IPS DF 19.7 (cell line): ENCODE results near the gene PRKRIP1.
"Not testable (repeated sequence)": the region's sequence is repeated elsewhere in the genome, so short reads cannot be mapped to it uniquely, and the experiment has no call there.

Experiments used
- DNase-seq: peaks from one replicate; pipeline ENCODE4 v3.0.0-alpha.2; 2013; ENCODE audit warnings: low read depth, low spot score

The PRKRIP1 gene

DNA sequence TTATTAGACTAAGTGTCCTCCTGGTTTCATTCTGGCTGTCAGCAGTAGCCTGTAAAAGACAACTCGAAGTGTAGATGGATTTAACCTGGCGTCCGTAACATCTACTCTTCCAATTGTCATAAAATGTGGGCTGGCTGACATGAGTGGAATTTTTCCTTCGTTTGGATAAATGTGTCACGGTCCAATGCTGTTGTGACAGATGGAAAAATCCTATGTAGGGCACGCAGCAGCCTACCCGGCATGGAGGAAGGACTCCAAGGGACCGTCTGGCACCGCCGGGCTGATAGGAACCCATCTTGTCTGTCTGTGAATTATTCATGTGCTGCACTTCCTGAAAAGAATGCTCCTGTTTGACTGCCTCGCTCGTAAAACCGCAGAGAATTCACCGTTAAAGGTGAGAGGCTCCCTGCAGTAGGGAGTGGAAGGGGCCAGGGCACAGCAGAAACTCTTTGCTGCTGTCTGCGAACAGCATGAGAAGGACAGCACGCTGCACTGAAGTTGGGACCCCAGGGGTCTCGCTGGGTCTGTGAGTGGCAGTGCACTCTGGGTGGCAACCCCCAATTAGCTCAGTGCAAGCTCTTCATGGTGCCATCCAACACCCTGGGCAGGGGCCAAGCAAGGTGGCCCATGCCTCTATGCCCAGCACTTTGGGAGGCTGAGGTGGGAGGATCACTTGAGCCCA is 35.6 kb downstream of the PRKRIP1 start:
- DNase-seq: no peak

DNA sequence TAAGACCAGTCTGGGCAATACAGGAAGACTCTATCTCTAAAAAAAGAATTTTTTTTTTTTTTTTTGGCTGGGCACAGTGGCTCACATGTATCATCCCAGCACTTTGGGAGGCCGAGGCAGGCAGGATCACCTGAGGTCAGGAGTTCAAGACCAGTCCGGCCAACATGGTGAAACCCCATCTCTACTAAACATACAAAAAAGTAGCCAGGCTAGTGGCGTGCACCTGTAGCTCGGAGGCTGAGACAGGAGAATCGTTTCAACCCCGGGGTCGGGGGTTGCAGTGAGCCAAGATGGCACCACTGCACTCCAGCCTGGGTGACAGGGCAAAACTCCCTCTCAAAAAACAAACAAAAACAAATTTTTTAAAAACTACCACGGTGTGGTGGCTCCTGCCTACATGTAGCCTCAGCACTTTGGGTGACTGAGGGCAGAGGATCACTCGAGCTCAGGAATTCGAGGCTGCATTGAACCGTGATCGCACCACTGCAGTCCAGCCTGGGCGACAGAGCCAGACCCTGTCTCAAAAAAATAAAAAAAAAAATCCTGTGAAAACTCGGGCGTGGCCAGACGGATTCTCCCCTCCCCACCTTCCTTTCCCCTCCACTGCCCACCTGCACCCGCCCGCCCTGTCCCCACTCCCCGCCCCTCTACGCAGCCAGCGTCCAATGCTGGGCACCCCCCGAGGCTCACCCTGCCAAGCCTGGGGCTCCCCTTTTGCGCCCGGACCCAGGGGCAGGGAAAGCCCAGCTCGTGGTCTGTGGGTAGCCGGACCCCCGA is 36.5 kb downstream of the PRKRIP1 start:
- no peak for DNase-seq

DNA sequence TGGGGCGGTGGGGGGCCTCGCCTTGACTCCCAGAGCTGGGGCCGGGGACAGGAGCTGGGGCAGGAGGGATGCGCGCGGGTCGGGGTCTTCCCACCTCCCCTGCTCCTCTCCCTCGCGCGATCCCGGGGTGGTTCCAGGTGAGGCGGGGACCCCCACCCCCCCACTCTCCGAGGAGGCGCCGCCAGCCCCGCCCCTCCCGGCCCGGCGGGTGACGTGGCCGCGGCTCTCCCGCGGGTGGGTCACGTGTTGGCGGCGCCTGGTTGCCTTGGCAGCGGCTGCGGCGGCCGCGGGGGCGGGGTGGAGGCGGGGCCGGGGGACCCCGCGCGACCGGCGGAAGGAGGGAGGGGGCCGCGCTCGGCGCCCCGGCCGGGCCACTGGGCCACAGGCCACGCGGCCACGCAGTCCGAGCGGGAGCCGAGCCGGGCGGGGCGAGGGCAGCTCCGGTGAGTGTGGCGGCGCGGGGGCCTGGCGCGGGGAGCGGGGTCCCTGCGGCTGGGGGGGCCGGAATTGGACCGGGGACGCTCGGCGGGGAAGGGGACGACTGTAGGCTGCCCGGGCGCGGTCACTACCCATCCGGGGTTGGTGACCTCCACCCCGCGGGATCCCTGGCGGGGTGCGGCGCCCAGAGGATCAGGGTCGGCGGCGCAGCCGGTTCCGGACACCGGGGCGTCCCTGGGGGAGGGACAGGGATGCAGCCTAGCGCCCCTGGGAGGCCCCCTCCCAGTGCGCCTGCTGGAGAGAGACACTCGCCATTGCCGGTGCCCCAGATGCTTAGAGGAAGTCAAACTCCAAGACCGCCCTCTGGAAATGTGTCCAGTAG is 37.3 kb downstream of the PRKRIP1 start, which contains the start of gene ORAI2:
TSS of gene ORAI2 (plus strand) at position 357 of the 820 bp plus-strand sequence. CDS start 5,382 bp downstream, outside the sequence.
- no peak for DNase-seq

DNA sequence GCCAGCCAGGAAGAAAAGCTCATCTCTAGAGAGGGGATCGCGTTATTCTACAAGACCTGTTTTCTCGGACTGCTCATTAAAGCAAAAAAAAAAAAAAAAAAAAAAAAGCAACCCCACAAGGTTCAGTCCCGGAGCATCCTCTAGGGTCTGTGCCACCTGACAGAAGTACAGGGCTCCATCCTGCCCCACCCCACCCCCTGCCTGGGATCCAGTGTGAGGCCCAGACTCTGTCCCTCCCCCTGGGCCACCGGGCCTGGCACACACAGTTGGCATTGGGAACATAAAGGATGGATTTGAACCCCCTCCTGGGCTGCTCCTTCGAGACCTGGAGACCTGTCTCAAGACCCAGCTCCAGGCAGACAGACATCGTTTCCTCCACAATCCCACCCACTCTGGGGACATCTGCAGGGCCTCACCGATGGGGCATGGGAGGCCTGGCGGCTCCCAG is 37.9 kb downstream of the PRKRIP1 start:
- DNase-seq: no peak

DNA sequence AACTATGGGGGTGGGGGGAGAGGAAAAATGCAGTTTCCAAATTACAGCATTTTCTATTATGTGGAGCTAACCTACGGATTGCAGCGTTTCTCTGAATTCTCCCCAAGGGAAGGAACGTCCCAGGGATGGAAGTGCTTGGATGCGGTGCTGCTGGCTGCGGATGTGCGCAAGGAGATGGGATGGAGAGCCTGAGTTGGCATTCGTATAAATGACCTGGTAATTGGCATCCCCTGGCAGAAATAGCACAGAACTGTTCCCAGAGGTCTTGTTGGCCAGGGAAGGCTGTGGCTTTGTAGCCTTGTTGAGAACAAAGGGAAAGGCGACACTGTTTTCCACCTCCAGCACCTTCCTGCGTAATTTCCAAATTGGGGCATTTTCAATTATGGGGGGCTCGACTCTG is 40.0 kb downstream of the PRKRIP1 start:
- DNase-seq: no peak

DNA sequence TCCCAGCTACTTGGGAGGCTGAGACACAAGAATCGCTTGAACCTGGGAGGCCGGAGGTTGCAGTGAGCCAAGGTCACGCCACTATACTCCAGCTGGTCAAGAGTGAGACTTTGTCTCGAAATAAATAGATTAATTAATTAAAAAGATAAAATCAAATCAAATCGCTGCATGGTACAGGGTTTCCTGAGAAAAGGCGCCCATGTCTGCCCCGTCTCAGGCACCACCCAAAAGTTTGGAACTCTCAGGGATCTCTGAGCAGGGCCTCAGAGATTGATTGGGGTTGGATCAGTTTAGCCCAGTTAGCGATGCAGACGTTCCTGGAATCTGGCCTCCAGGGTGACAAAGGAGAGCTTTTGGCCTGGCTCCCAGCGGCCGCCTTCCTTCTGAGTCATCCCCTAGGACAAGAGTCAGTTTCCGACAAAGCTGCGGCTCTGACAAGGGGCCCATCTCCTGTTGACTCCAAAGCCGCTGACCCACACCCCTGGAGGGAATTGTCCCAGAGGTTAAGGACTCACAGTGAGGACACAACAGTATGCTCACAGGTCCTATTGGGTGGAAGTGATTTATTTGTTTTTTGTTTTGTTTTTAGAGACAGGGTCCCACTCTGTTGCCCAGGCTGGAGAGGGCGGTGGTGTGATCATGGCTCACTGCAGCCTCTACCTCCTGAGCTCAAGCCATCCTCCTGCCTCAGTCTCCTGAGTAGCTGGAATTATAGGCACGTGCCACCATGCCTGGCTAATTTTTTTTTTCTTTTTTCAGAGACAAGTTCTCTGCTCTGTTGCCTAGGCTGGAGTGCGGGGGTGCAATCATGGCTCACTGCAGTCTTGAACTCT is 44.0 kb downstream of the PRKRIP1 start:
- DNase-seq: peak; percentile 40

DNA sequence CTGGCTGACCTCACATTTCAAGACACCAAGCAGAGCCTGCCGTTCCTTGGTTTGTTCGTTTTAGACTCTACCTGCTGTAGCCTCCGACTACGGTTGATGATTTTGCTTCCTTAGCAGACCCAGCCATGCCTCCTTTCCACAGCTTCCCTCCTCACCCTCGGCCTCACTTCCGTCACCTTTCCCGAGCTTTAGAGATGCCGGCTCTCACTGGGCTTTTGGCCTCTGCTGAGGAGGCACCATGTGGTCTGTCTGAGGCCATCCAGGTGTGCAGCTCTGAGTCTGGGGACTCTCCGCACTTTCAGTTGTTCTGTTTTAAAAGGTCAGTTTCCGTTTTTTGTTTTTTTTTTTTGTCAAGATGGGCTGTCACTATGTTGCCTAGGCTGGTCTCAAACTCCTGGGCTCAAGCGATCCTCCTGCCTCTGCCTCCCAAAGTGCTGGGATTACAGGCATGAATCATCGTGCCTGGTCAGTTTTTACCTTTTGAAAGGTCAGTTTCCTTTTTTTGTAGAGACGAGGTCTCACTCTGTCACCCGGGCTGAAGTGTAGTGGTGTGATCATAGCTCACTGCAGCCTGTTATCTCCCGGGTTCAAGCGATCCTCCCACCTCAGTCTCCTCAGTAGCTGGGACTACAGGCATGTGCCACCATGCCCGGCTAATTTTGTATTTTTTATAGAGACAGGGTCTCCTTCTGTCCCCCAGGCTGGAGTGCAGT is 49.0 kb downstream of the PRKRIP1 start:
- no peak for DNase-seq

DNA sequence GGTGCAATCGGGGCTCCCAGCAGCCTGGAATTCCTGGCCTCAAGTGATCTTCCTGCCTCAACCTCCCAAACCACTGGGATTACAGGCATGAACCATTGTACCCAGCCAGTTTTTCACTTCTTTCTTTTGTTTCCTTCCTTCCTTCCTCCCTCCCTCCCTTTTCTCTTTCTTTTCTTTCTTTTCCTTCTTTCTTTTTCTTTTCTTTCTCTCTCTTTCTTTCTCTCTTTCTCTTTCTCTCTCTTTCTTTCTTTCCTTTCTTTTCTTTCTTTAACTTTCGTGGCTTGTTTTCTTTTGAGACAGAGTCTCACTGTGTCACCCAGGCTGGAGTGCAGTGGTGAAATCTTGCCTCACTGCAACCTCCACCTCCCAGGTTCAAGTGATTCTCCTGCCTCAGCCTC is 49.5 kb downstream of the PRKRIP1 start:
- DNase-seq: no peak

DNA sequence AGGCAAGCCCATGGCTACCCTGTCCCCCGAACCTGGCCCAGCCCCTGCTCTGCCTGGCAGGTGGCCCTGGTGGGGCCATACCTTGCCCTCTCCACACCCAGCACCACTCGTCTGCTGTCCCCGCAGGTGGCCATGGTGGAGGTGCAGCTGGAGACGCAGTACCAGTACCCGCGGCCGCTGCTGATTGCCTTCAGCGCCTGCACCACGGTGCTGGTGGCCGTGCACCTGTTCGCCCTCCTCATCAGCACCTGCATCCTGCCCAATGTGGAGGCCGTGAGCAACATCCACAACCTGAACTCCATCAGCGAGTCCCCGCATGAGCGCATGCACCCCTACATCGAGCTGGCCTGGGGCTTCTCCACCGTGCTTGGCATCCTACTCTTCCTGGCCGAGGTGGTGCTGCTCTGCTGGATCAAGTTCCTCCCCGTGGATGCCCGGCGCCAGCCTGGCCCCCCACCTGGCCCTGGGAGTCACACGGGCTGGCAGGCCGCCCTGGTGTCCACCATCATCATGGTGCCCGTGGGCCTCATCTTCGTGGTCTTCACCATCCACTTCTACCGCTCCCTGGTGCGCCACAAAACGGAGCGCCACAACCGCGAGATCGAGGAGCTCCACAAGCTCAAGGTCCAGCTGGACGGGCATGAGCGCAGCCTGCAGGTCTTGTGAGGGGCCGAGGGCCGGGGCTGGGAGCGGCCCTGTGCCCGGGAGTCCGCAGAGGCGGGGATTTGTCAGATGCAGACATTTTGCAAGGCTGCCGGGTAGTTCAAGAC is 50.4 kb downstream of the PRKRIP1 start:
- DNase-seq: no peak

DNA sequence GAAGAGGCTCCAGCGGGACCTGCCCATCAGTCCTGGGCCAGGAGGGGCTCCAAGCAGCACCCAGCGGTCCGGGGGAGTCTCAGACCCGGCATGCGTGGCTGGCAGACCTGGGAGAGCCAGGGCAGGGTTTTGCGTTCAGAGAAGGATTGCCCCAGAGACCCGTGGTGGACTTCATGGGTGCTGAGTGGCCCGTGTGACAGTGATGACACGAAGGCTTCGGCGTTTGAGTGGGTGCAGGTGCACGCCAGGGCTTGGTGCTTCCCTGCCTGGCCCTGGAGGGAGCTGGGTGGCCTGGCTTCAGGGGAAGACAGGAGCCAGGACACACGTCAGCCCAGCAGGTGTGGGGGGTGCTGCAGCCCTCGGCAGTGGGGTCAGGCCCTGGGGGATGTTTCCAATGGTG is 51.1 kb downstream of the PRKRIP1 start:
- no peak for DNase-seq

DNA sequence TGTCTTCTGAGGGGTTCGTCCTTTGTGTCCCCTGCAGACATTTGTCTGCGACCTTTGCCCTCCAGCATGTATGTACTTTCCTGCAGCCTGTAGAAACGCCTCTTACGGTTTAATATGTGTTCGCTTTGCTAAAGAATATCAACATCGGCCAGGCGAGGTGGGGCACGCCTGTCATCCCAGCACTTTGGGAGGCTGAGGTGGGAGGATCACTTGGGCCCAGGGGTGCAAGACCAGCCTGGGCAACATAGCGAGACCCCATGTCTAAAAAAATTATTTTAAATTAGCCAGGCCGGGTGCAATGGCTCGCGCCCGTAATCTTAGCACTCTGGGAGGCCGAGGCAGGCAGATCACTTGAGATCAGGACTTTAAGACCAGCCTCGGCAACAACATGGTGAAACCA is 53.0 kb downstream of the PRKRIP1 start:
- DNase-seq: no peak

DNA sequence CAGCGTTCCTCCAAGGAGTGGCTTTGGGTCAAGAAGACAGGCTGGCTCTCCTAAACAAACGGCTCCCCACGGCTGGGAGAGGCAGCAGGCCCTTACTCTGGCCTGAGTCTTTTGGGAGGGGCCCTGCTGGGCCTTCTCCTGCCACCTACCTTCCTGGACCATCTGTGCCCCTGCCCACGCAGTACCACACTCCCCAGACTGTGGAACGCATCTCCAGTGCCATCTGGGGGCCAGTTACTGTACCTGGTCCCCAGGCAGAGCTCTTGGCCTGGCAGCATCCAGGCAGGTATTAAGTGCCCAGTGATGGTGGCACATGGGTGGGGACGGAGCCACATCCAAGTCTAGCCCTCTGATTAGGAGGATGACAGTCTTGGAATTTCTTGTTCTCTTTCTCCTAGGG is 54.1 kb downstream of the PRKRIP1 start:
- DNase-seq: no peak

DNA sequence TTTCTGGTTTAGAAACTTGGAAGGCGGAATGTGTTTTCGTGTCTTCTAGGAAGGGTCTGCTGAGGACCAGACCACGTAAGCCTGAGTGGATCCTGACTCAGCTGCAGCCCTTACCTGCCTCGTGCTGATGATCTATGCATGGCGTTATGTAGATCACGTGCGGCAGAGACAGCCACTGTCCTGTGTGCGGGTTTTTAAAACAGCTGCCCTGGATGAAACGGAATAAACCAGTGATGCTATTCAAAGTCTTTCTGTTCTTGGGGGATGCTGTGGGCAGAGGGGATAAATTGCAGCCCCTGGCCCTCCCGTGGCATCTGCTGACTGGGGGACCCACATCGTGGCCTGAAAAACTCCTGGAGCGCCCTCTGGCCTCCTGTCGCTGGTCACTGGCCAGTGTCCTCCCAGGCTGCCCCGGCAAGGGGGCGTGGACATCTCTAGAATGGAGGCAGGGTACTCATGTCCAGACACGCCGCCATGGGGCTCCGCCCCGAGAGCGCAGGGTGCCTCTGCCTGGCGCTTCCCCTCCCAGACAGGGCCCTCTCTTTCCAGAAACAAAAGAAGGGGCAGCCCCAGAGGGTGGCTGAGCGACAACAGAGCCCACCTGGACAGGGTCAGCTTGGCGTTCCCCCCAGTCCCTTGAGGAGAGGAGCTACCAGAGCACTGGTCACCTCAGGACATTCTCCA is 55.4 kb downstream of the PRKRIP1 start:
- no peak for DNase-seq

DNA sequence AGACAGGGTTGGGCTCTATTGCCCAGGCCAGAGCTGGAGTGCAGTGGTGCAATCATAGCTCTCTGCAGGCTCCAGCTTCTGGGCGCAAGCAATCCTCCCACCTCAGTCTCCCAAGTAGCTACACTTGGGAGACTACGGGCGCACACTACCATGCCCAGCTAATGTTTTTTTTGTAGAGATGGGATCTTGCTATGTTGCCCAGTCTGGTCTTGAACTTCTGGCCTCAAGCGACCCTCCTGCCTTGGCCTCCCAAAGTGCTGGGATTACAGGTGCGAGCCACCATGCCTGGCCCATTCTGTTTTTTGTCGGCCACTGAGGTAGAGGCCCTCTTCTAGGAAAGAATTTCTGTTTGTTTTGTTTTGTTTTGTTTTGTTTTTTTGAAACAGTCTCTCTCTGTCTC is 56.3 kb downstream of the PRKRIP1 start:
- no peak for DNase-seq

DNA sequence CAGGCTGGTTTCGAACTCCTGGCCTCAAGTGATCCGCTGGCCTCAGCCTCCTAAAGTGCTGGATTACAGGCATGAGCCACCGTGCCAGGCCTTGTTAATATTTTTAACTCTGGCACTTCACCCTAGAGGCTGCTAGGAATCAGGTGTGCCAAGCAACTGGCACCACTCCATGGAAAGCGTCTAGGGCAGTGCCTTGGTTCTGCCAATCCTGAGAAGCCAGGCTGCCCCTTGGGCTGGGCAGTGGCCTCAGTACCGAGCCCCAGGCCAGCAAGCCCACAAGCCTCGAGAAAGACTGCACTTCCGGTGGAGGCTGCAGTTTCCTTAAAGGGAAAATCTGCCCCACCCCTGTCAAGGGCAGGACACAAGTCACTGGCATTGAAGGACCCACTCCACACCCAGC is 57.2 kb downstream of the PRKRIP1 start:
- no peak for DNase-seq

DNA sequence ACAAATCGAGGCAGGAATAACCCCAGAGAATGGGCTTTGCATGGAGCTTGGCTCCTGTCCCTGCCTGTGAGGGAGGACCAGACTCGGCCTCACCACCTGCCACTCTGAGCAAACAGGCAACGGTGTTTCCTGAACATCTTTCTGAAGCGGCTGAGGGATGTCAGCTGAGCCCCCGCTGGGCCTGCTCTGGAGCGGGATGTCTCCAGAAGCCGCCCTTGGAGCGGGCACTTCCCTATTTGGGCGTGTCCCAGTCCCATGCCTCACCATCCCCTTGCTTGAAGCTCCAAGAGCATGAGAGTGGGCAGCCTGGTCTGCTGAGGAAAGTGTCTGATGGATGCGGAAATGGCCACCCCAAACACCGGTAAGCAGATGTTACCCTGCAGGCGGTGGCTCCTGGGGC is 58.3 kb downstream of the PRKRIP1 start:
- DNase-seq: no peak

DNA sequence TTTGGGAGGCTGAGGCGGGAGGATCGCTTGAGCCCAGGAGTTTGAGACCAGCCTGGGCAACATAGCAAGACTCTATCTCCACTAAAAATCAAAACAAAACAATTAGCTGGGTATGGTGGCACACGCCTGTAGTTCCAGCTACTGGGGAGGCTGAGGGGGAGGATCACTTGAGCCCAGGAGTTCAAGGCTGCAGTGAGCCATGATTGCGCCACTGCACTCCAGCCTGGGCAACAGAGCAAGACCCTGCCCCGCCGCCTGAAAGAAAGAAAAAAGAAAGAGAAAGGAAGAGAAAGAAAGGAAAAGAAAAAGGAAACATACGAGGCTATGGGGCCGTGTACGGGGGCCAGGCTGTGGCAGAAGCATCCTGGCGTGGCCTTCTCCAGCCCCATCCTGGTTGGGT is 58.8 kb downstream of the PRKRIP1 start:
- DNase-seq: not testable (repeated sequence)

DNA sequence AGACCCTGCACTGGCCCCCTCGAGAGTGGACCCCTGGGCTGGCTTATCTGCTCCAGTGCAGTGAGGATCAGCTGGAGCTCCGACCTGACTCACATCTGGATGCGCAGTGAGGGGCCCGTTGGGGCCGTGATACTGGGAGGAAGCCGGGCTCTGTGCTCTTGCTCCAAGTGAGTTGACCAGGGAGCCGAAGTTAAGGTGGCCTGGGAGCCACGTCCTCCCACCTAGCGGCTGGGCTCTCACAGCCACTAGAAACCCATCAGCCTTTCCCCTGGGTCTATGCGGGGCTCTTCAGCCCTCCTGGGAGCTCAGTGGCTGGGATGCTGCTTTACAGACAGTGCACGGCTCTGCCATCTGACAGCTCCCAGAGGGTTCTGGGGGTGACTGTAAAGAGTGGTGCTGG is 59.4 kb downstream of the PRKRIP1 start:
- DNase-seq: no peak

DNA sequence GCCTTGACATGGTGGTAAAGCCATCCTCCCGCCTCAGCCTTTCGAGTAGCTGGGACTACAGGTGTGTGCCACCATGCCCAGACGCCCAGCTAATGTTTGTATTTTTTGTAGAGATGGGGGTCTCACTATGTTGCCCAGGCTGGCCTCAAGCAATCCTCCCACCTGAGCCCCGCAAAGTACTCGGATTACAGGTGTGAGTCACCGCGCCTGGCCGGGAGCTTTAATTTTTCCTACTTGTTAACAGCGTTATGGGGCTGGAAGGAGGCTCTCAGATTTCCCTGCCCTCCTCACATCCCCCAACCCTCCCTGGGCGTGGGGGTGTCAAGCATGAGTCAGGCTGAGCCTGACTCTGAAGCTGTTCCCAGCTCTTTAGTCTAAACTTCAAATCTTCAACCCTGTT is 60.2 kb downstream of the PRKRIP1 start:
- no peak for DNase-seq
